NCI-H2196 treated with DMSO at 0.1 percent for 48 hours (cell line): ENCODE measurements around the gene CTBP2.

Experiments used
- DNase-seq: peaks from one replicate; lab custom pipeline; 2025; ENCODE audit not compliant: unreplicated experiment; lab: John Stamatoyannopoulos, UW

The CTBP2 gene

GRCh38 chr10:125107166-125107949 is 53.0 kb downstream of the CTBP2 start:
- no peak for DNase-seq

- no peak for DNase-seq
Observed at GRCh38 chr10:125106586-125106985, 53.8 kb downstream of the CTBP2 start.

- no peak for DNase-seq
Observed at GRCh38 chr10:125105706-125106255, 54.6 kb downstream of the CTBP2 start.

- DNase-seq = no peak
Observed at GRCh38 chr10:125105155-125105554, 55.2 kb downstream of the CTBP2 start.

- DNase-seq = no peak
Observed at GRCh38 chr10:125104559-125104958, 55.8 kb downstream of the CTBP2 start.

- DNase-seq = no peak
Observed at GRCh38 chr10:125103924-125104323, 56.4 kb downstream of the CTBP2 start.

GRCh38 chr10:125103466-125103865 is 56.9 kb downstream of the CTBP2 start:
- DNase-seq = no peak

GRCh38 chr10:125102821-125103220 is 57.5 kb downstream of the CTBP2 start:
- DNase-seq = no peak

- no peak for DNase-seq
Observed at GRCh38 chr10:125102246-125102645, 58.1 kb downstream of the CTBP2 start.

GRCh38 chr10:125101581-125101980 is 58.8 kb downstream of the CTBP2 start:
- no peak for DNase-seq

- no peak for DNase-seq
Observed at GRCh38 chr10:125101049-125101448, 59.3 kb downstream of the CTBP2 start.

- no peak for DNase-seq
Observed at GRCh38 chr10:125097409-125098070, 62.8 kb downstream of the CTBP2 start.

GRCh38 chr10:125096975-125097374 is 63.4 kb downstream of the CTBP2 start:
- no peak for DNase-seq

GRCh38 chr10:125096371-125096770 is 64.0 kb downstream of the CTBP2 start:
- no peak for DNase-seq

- no peak for DNase-seq
Observed at GRCh38 chr10:125095776-125096175, 64.6 kb downstream of the CTBP2 start.

- DNase-seq = no peak
Observed at GRCh38 chr10:125095228-125095627, 65.1 kb downstream of the CTBP2 start.

GRCh38 chr10:125094806-125095205 is 65.6 kb downstream of the CTBP2 start:
- DNase-seq = no peak

GRCh38 chr10:125093974-125094705 is 66.2 kb downstream of the CTBP2 start:
- no peak for DNase-seq

GRCh38 chr10:125093199-125093973 is 67.0 kb downstream of the CTBP2 start:
- DNase-seq = no peak

- DNase-seq = no peak
Observed at GRCh38 chr10:125092564-125093031, 67.8 kb downstream of the CTBP2 start.

GRCh38 chr10:125091891-125092290 is 68.5 kb downstream of the CTBP2 start:
- no peak for DNase-seq
